GM23248 (cell line): ENCODE results near the gene ZNF554.

Experiments
- EZH2 ChIP-seq: fragments of 200-600 bp; sonication (generic); IDR thresholded peaks from 2 replicates; pipeline ENCODE4 v1.6.1; 2018; ENCODE audit warnings: antibody characterized with exemption, mild to moderate bottlenecking; ENCODE audit not compliant: insufficient read depth, poor library complexity, severe bottlenecking
- EZH2phosphoT487 ChIP-seq: fragments of 200-600 bp; sonication (generic); IDR thresholded peaks from 2 replicates; pipeline ENCODE4 v1.6.1; 2018; ENCODE audit warnings: antibody characterized with exemption, moderate library complexity, mild to moderate bottlenecking, low read depth; ENCODE audit not compliant: insufficient read depth

DNA sequence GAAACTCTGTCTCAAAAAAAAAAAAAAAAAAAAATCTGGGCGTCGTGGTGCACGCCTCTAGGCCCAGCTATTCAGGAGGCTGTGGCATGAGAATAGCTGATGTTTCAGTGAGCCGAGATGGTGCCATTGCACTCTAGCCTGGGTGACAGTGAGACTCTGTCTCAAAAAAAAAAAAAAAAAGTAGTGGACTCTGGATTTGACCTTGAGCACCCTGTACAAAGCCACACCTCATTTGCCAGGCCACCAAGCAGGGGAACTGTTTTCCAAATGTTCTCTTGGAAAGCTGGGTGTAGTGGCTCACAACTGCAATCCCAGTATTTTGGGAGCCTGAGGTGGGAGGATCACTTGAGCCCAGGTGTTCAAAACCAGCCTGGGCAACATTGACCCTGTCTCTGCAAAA lies 17.8 kb downstream of the ZNF554 start:
- TF ChIP-seq EZH2, result no peak
- TF ChIP-seq EZH2phosphoT487, result no peak
